Osteoblast (primary cell): Measurements from ENCODE around the gene EDAR. TPM values are rescaled to one million over a fixed set of nuclear protein-coding genes. Genes with fewer than 3 reads are reported as not detected.

Experiments
- DNase-seq: peaks from one replicate; pipeline ENCODE4 v3.0.0; 2011; ENCODE audit warnings: low spot score, mixed read lengths; ENCODE audit not compliant: insufficient read length; ENCODE audit errors: missing footprints
- H2AFZ ChIP-seq: 2 replicates; pipeline ENCODE4 v1.6.0; 2011; ENCODE audit warnings: mild to moderate bottlenecking, low read length
- H3K27ac ChIP-seq: 2 replicates; pipeline ENCODE4 v1.5.1; 2011; ENCODE audit warnings: mild to moderate bottlenecking, low read depth, low read length, moderate library complexity
- H3K27me3 ChIP-seq: 2 replicates; pipeline ENCODE4 v1.6.0; 2012; ENCODE audit warnings: mild to moderate bottlenecking, control low read depth, inconsistent platforms, low read length, moderate library complexity; ENCODE audit not compliant: insufficient read depth
- H3K36me3 ChIP-seq: 2 replicates; pipeline ENCODE4 v1.5.1; 2011; ENCODE audit warnings: mild to moderate bottlenecking, low read length, control low read depth, moderate library complexity; ENCODE audit not compliant: insufficient read depth
- H3K4me1 ChIP-seq: 2 replicates; pipeline ENCODE4 v1.5.1; 2011; ENCODE audit warnings: mild to moderate bottlenecking, low read length, control low read depth, moderate library complexity; ENCODE audit not compliant: insufficient read depth
- H3K4me2 ChIP-seq: 2 replicates; pipeline ENCODE4 v1.6.0; 2011; ENCODE audit warnings: mild to moderate bottlenecking, low read length; ENCODE audit not compliant: insufficient read depth
- H3K4me3 ChIP-seq: fragments of 200-600 bp; sonication (generic); 3 replicates; pipeline ENCODE4 v1.5.1; 2012; ENCODE audit warnings: mild to moderate bottlenecking, low read length, inconsistent platforms; ENCODE audit not compliant: insufficient read depth
- H3K79me2 ChIP-seq: 2 replicates; pipeline ENCODE4 v1.6.0; 2012; ENCODE audit warnings: mild to moderate bottlenecking, low read length, control low read depth, inconsistent platforms; ENCODE audit not compliant: insufficient read depth
- H3K9me3 ChIP-seq: 2 replicates; pipeline ENCODE4 v1.5.1; 2011; ENCODE audit warnings: low read depth, low read length, control low read depth
- H4K20me1 ChIP-seq: 2 replicates; pipeline ENCODE4 v1.6.0; 2012; ENCODE audit warnings: mild to moderate bottlenecking, low read length, control low read depth; ENCODE audit not compliant: insufficient read depth
- total RNA-seq: library from RNA; depleted of rRNA; stranded (reverse); fragments of >200 nt; gene quantifications from 2 replicates; pipeline ENCODE4 v1.2.3, GENCODE V29; 2012
- TF ChIP-seq, protein P1 (sequence below): IDR thresholded peaks from 2 replicates; pipeline ENCODE4 v1.5.1; 2011; ENCODE audit warnings: mild to moderate bottlenecking, low read depth, low read length, moderate library complexity; ENCODE audit errors: extremely low read depth

Gene EDAR
- total RNA-seq, 1 donor: not detected

DNA sequence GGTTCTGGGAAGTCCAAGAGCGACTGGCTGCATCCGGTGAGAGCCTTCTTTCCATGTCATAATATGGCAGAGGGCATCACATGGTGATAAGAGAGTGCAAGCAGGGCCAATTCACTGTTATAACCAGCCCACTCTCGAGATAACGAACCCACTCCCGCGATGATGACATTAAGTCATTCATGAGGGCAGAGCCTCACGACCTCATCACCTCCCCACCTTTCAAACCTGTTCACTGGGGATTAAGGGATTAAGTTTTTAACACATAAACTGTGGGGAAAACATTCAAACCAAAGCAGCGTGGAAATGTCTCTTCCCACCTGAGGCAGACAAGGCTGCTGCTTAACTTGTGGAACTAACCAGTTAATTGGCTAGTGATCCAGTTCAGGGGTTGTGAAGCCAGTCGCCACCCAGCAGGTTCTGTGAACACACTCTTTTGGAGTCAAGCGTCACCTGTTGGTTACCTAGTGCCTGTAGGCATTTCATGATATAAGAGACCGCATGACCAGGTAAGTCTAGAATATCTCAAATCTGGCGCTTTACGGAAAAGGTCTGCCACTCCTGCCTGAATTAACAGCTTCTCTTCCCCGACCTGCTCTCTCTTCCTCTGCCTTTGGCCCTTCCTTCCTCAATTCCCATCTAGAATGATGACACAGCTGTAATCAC is 54.3 kb downstream of the EDAR start:
- TF ChIP-seq, protein P1, sequence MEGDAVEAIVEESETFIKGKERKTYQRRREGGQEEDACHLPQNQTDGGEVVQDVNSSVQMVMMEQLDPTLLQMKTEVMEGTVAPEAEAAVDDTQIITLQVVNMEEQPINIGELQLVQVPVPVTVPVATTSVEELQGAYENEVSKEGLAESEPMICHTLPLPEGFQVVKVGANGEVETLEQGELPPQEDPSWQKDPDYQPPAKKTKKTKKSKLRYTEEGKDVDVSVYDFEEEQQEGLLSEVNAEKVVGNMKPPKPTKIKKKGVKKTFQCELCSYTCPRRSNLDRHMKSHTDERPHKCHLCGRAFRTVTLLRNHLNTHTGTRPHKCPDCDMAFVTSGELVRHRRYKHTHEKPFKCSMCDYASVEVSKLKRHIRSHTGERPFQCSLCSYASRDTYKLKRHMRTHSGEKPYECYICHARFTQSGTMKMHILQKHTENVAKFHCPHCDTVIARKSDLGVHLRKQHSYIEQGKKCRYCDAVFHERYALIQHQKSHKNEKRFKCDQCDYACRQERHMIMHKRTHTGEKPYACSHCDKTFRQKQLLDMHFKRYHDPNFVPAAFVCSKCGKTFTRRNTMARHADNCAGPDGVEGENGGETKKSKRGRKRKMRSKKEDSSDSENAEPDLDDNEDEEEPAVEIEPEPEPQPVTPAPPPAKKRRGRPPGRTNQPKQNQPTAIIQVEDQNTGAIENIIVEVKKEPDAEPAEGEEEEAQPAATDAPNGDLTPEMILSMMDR: no peak
- H3K27me3 ChIP-seq: peaks cover 42% of the 10 kb centered on the region

DNA sequence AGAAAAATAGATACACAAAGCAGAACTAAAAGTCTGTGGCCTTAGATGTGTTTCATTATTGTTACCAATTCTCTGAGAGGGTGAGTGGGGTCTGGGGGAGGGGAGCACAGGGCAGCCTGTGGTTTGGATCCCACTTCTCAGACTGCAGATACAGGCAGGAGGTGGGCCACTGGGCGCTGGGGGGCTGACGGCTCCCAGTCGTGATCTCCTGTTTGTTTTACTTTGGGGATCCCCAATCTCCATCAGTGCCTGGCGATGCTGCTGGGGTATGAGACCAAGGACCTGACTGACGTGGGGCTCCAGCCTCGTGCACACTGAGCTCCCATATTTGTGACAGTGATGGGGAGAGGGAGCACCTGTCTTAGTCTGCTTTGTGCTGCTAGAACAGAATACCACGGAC is 54.9 kb downstream of the EDAR start:
- Histone ChIP-seq H3K27me3 (peaks cover 40% of the 10 kb centered on the region), H3K4me1 (no peaks in the 10 kb centered on the region), H3K36me3 (no peaks in the 10 kb centered on the region), H3K4me3 (no peak overlapping the region), H3K9me3 (no peaks in the 10 kb centered on the region), H3K79me2 (no peaks in the 10 kb centered on the region), H2AFZ (no peak overlapping the region), H3K4me2 (no peak overlapping the region), H4K20me1 (no peaks in the 10 kb centered on the region), H3K27ac (no peak overlapping the region)
- DNase-seq: peak; percentile 44
- TF ChIP-seq, protein P1: no peak

More for the DNA sequence above, 54.3 kb downstream of the EDAR start:
- H3K4me1 ChIP-seq: no peaks in the 10 kb centered on the region
- H3K4me3 ChIP-seq: no peak overlapping the region
- H3K9me3 ChIP-seq: no peaks in the 10 kb centered on the region
- no peak for DNase-seq
- H2AFZ ChIP-seq: no peak overlapping the region
- H4K20me1 ChIP-seq: no peaks in the 10 kb centered on the region
- no peak overlapping the region for H3K27ac ChIP-seq
- no peaks in the 10 kb centered on the region for H3K79me2 ChIP-seq
- H3K4me2 ChIP-seq: no peak overlapping the region
- no peaks in the 10 kb centered on the region for H3K36me3 ChIP-seq

DNA sequence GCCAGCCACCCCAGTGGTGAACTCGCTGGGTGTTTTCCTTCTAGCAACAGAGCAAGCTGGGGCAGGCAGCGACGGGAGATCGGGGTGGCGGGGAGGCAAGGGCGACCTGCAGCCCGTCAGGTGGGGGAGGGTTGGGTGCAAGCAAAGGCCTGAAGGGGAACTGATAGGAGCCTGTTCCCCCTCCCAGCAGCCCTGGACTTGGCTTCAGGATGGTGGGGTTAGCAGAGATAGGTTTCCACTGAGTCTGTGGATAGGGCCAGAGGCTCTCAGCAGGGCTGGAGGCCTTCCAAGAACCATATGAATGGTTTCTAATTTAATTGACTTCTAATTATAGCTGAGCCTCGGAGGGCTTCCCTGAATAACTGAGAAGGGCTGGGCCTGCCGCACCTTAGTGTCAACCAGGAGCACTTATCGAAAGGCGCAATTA is 55.3 kb downstream of the EDAR start:
- Histone ChIP-seq H3K27me3 (peaks cover 44% of the 10 kb centered on the region), H3K4me1 (no peaks in the 10 kb centered on the region), H3K27ac (no peak overlapping the region), H3K9me3 (no peaks in the 10 kb centered on the region), H2AFZ (no peak overlapping the region), H3K4me3 (no peak overlapping the region), H3K4me2 (no peak overlapping the region), H4K20me1 (no peaks in the 10 kb centered on the region), H3K79me2 (no peaks in the 10 kb centered on the region), H3K36me3 (no peaks in the 10 kb centered on the region)
- TF ChIP-seq, protein P1: no peak
- no peak for DNase-seq

DNA sequence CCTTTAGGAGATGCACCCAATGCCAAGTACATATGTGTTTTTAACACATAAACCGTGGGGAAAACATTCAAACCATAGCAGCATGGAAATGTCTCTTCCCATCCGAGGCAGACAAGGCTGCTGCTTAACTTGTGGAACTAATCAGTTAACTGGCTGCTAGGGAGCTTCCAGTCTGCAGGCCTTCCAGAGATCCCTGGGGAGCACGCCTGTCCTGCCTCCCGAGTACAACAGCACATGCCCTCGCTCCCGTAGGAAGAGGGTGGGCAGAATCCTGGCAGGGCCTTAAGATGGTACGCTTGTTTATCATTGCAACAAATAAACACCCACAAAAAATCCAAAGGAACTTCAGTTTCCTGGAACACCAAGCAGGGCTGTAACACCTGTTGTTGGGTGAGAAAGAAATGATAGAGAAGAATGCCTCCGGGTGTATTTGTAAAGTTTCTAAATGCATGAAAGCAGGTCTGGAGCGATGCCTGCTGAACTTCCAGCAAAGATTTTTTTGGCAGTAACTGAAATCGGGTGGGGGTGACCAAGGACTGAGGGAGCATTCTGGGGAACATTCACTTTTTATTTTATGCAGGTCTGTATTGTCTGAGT is 56.2 kb downstream of the EDAR start:
- Histone ChIP-seq H3K36me3 (no peaks in the 10 kb centered on the region), H3K4me3 (no peak overlapping the region), H3K79me2 (no peaks in the 10 kb centered on the region), H3K4me1 (no peaks in the 10 kb centered on the region), H3K4me2 (no peak overlapping the region), H3K27me3 (peaks cover 44% of the 10 kb centered on the region), H2AFZ (no peak overlapping the region), H3K27ac (no peak overlapping the region), H4K20me1 (no peaks in the 10 kb centered on the region), H3K9me3 (no peaks in the 10 kb centered on the region)
- TF ChIP-seq, protein P1: no peak
- DNase-seq: peak; percentile 38
